Coronary artery (tissue), 2 donors: ENCODE data around the gene MARF1.
A peak's percentile ranks its signal among the peaks of the same experiment; 100 is the strongest.
"Not testable (repeated sequence)": the region's sequence is repeated elsewhere in the genome, so short reads cannot be mapped to it uniquely, and the experiment has no call there.

ENCODE experiments used
- DNase-seq: peaks from one replicate; pipeline ENCODE4 v3.0.0-alpha.2; 2017; ENCODE audit warnings: low spot score
- H3K27ac ChIP-seq, 2 donors: fragments of 200-600 bp; sonication (generic); one replicate each; pipeline ENCODE4 v1.5.1; 2016 to 2019
- H3K4me3 ChIP-seq: fragments of 200-600 bp; sonication (generic); 2 replicates; pipeline ENCODE4 v1.5.1; 2016; ENCODE audit warnings: mild to moderate bottlenecking, moderate library complexity
- TF ChIP-seq, protein P1 (sequence below): fragments of 200-600 bp; sonication (generic); IDR thresholded peaks from one replicate; pipeline ENCODE4 v1.5.1; 2019; ENCODE audit warnings: antibody characterized with exemption

Gene MARF1

DNA sequence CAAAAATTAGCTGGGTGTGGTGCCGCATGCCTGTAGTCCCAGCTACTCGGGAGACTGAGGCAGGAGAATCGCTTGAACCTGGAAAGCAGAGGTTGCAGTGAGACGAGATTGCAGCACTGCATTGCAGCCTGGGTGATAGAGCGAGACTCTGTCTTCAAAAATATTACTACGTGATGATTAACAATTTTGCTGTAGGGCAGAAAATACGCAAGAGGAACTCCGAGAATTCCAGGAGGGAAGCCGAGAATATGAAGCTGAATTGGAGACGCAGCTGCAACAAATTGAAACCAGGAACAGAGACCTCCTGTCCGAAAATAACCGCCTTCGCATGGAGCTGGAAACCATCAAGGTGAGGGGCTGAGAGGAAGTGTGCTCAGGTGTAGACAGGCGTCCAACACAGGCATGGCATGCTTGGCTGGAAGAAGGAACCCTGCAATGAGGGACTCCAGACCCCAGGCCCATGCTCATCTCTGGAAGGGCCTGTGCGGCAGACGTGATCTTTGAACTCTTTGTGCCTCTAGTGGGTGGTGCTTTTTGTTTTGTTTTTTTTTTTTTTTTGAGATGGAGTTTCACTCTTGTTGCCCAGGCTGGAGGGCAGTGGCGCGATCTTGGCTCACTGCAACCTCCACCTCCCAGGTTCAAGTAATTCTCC is 24.3 kb upstream of the MARF1 start:
- DNase-seq, result no peak
- H3K27ac ChIP-seq, result no peak overlapping the region
- TF ChIP-seq, protein P1, sequence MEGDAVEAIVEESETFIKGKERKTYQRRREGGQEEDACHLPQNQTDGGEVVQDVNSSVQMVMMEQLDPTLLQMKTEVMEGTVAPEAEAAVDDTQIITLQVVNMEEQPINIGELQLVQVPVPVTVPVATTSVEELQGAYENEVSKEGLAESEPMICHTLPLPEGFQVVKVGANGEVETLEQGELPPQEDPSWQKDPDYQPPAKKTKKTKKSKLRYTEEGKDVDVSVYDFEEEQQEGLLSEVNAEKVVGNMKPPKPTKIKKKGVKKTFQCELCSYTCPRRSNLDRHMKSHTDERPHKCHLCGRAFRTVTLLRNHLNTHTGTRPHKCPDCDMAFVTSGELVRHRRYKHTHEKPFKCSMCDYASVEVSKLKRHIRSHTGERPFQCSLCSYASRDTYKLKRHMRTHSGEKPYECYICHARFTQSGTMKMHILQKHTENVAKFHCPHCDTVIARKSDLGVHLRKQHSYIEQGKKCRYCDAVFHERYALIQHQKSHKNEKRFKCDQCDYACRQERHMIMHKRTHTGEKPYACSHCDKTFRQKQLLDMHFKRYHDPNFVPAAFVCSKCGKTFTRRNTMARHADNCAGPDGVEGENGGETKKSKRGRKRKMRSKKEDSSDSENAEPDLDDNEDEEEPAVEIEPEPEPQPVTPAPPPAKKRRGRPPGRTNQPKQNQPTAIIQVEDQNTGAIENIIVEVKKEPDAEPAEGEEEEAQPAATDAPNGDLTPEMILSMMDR, result no peak
- no peak overlapping the region for H3K4me3 ChIP-seq

DNA sequence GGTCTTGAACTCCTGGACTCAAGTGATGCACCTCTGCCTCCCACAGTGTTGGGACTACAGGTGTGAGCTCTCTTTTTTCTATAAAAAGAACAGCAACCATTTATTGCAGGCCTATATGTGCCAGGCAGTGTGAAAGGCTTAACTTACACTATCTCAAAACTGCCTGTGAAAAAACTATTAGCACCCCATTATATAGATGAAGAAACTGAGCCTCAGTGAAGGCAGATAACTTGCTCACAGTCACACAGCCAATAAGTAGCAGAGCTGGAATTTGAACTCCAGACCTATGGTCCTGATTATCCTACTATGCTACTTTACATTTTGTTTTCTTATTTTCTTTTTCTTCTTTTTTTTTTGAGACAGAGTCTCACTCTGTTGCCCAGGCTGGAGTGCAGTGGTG is 22.2 kb upstream of the MARF1 start:
- Histone ChIP-seq H3K4me3 (no peak overlapping the region), H3K27ac (no peak overlapping the region)
- no peak for DNase-seq
- TF ChIP-seq, protein P1, result no peak

DNA sequence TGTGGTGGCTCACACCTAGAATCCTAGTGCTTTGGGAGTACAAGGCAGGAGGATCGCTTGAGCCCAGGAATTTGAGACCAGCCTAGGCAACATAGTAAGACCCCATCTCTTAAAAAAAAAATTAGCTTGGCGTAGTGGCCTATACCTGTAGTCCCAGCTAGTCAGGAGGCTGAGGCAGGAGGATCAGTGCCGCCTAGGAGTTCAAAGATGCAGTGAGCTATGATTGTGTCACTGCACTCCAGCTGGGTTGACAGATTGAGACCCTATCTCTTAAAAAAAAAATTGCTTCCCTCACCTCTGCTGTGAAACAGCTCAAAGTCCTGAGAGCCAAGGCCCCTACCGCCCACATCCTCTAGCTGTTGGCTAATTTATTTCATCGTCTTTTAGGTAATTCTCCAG is 17.2 kb upstream of the MARF1 start:
- TF ChIP-seq, protein P1, result no peak
- peak overlapping the region; percentile 35 for H3K4me3 ChIP-seq
- DNase-seq, result peak; percentile 22
- peak overlapping the region in 1 of 2 donors; percentile 71 for H3K27ac ChIP-seq

DNA sequence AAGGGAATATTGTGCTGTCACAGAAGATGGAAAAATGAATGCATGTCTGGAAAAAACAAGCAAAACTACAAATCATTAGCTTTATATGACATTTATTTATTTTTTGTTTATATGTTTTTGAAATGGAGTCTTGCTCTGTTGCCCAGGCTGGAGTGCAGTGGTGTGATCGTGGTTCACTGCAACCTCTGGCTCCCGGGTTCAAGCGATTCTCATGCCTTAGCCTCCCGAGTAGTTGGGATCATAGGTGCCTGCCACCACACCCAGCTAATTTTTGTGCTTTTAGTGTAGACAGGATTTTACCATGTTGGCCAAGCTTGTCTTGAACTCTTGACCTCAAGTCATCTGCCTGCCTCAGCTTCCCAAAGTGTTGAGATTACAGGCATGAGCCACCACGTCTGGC is 15.6 kb upstream of the MARF1 start:
- no peak overlapping the region for H3K27ac ChIP-seq
- no peak overlapping the region for H3K4me3 ChIP-seq
- DNase-seq, result no peak
- TF ChIP-seq, protein P1, result no peak

DNA sequence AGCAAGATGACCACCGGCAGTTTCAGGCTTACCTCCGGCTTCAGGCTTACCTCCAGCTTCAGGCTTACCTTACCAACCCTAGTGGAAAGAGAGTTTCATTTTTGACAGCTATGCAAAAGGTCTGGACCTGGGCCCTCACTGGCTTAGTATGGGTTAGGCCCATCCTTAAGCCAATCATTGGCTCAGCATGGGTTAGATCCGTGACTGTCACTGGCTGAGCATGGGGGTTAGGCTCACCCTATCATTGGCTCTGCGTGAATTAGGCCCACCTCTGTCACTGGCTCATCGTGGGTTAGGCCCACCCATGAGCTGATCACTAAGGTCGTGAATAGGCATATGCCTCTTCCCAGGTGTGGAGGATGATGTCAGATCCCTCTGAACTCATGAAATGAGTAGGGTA is 15.2 kb upstream of the MARF1 start:
- TF ChIP-seq, protein P1, result no peak
- no peak overlapping the region for H3K4me3 ChIP-seq
- H3K27ac ChIP-seq, result no peak overlapping the region
- no peak for DNase-seq

DNA sequence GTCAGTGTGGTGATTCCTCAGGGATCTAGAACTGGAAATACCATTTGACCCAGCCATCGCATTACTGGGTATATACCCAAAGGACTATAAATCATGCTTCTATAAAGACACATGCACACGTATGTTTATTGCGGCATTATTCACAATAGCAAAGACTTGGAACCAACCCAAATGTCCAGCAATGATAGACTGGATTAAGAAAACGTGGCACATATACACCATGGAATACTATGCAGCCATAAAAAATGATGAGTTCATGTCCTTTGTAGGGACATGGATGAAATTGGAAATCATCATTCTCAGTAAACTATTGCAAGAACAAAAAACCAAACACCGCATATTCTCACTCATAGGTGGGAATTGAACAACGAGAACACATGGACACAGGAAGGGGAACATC is 12.6 kb upstream of the MARF1 start:
- H3K27ac ChIP-seq, H3K4me3 ChIP-seq, DNase-seq: not testable (repeated sequence)

DNA sequence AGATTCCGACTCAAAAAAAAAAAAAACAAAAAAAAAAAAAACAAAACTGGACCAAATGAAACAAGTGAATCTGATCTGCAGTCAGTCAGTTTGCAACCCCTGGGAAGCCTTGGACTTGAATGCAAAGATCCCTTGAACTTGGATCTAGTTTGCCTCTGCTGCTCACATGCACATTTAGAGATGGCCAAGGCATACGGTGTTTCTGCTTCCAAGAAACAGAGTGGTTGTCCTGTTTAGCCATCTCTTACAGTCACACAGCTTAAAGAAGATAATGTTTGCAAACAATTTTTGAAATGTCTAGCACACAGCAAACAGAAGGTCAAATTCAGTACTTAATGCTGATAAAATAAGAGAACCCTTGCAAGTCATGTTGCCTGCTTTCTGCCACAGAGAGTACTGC is 11.6 kb upstream of the MARF1 start:
- no peak overlapping the region for H3K4me3 ChIP-seq
- TF ChIP-seq, protein P1, result no peak
- no peak overlapping the region for H3K27ac ChIP-seq
- DNase-seq, result no peak

DNA sequence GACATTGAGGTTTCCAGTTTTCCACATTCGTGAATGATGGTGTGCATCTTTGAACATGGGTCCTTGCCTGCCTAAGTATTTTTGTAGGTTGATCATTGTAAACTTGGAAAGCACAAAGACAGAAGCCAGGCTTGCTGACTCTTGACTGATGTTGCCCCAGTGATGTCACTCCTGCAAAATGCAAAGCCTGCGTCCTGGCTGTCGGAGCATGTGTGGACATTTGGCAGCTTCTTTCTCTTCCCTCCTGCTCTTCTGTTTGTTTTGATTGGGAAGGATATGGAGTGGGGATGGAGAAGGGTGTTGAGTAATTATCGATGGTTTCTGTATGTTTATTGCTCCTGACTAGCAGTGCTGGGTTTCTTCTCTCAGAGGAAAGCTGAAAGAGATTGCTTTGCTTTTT is 10.3 kb upstream of the MARF1 start:
- Histone ChIP-seq H3K27ac (no peak overlapping the region), H3K4me3 (no peak overlapping the region)
- no peak for DNase-seq
- TF ChIP-seq, protein P1, result no peak
